DMS53 treated with DMSO at 0.1 percent for 48 hours (cell line): ENCODE data around the gene FUT3.
"Not testable (repeated sequence)": the region's sequence is repeated elsewhere in the genome, so short reads cannot be mapped to it uniquely, and the experiment has no call there.

Source experiments
- DNase-seq: peaks from one replicate; lab custom pipeline; 2025; ENCODE audit not compliant: unreplicated experiment; lab: John Stamatoyannopoulos, UW

FUT3 gene

DNA sequence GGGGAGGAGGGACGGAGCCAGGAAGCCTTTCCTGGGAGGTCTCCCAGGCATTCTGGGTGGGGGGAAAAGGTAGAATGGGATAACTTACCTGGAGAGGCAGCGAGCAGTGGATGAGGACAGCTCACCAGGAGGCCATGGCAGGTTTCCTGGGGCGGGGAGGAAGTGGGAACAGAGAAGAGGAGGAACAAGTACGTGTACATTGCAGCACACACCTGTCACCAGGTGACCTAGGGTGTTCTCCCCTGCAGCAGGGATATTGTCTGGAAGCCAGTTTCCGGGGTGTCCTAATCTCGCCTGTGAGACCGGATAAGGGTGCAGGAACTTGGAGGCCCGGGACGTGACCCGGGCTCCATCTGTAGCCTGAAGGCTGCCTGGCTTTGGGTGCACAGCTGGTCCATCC lies at the start of gene FUT3:
Gene FUT3 (minus strand): TSS at position 148 of the 400 bp plus-strand sequence.
- no peak for DNase-seq

DNA sequence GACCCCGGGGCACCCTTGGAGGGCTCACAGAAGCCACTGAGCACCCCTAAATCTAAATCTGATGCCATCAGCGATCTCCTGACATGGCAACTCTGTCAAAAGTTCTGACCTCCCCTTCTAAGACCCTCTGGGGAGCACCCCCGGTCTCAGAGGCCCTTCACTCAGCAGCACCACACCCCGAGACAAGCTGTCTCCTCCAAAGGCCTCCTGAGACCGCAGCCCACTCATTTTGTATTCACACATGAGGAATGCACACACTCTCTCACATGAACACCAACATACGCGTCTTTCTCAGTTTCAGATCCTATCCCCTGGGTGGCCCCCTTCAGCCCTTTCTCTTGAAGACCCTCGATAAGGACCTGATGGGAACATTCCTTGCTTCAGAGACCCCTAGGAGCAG lies 49.7 kb upstream of the FUT3 start:
- no peak for DNase-seq

DNA sequence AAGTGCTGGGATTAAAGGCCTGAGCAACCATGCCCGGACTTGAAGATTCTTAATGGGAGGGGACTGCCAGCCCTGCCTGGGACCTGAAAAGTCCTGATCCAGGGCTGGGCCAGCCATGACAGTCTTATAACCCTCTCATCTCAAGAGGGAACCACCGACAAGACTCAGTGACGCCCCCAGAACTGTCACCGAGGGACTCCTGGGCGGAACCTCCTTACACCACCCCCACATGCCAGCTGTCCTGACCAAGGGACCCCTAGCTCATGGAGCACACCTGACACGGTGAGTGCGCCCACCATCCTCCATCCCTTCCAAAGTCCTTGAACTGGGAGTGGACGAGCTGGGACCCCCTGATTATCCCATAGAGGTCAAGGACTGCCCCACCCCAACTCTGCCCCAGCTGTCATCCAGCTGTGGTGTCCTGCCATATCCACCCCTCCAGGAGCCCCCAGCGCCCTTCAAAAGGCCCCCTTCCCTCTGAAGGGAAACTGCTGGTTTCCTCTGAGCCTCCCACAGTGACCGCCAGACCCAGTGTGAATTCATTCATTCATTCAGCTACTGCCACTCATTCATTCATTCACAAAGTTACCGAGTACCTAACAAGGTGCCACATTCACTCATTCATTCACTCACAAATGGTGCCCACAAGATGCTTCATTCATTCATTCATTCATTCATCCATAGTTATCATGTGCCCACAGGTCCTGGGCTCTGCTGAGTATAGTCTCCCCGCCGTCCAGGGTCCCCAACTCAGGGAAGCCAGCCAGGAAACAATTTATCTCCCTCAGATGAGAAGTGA lies 48.7 kb upstream of the FUT3 start:
- DNase-seq, result no peak

DNA sequence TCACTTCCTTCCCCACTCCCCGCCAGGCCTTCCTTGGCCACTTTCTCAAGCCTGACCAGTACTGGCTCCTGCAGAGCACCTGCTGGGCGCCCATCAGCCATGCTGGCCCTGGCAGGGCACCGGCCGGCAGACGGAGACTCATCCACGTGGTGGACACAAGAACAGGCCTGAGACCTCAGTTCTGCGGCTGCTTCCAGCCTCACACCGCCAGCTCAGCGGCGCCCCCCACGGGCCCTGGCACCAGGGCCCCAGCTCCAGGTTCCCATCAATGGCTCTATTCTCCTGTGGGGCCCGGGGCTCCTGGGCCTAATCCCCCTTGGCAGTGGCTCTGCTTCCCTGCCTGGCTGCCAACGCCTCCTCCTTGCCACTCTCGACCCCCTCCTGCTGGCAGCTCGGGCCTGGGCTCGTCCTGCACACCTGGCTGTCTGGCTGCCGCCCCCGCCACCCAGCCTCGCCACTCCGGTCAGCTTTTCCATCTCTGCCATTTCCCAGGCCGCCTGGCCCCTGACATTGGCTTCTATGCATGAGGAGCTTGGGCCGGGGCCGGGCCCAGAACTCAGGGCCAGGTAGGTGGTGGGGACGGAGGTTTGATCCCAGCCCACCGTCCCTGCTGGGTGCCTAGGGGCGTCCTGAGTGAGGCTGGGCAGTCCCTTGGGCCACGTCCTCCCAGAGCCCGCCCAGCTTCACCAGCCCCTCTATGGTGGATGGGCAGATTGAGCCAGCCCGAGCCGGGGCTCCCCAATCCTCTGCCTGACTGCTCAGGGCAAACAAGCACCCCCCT lies 46.1 kb upstream of the FUT3 start:
- DNase-seq, result no peak

DNA sequence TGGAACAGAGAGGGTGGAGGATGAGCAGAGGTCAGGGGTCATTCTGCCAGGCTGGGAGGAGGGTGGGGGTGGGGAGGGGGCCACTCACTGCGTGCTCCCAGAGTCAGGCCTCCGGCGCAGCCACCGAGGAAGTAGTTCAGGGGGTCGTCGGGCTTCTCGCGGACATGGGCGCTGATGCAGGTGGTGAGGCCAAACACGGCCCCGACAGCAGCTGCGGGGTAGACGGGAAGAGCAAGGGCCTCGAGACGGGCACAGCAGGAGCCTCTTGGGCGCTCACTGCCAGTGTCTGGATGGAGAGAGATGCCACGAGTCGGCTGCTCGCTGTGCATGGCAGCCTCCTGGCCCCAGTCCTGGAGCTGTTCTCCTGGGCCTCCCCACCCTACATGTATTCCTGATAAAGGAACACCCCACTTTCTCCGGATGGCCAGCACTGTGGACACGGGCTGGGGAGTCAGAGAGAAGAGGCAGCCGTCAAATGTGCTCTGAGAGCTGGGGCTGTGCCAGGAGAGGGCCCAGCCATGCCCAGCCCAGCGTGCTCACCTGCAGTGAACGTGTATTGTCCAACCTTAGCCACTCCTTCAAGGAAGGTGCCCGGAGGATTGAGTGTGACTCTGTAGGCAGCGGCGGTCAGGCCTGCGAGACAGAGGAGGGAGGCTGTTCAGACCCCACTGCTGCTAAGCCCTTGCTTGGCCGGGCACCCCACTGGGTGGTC lies 45.3 kb upstream of the FUT3 start:
- DNase-seq, result no peak

DNA sequence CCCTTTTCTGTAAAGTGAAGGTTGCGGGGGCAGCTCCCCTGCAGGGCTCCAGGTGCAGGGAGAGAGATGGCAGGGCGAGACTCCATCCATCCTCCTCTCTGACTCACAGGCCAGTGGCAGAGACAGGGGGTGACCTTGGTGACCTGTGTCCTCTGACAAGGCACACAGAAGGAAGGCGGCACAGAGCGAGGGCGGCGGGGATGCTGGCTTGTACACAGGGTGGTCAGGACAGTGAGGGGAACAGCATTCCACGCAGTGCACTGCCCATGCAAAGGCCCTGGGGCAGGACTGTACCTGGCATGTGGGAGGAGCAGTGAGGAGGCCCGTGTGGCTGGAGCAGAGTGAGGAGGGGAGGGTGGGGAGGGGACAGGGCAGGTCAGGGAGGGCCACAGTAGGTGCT lies 44.6 kb upstream of the FUT3 start:
- DNase-seq, result no peak

DNA sequence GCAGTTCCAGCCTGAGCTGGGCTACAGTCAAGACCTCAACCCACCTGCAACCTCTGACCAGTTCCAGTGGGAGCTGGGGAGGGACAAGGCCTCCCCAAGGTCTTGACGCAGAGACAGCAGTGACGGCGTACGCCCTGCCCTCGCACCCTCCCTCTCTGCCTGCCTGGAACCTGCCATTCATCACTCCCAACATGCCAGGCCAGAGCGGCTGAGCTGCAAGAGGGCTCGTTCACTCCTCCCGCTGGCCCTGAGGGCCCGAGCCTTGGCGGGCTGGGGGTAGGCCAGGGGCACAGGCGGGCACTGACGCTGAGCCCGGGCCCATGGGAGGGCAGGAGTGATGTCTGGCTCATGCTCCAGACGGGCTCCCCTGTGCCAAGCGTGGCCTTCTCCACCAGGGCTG lies 44.2 kb upstream of the FUT3 start:
- no peak for DNase-seq

DNA sequence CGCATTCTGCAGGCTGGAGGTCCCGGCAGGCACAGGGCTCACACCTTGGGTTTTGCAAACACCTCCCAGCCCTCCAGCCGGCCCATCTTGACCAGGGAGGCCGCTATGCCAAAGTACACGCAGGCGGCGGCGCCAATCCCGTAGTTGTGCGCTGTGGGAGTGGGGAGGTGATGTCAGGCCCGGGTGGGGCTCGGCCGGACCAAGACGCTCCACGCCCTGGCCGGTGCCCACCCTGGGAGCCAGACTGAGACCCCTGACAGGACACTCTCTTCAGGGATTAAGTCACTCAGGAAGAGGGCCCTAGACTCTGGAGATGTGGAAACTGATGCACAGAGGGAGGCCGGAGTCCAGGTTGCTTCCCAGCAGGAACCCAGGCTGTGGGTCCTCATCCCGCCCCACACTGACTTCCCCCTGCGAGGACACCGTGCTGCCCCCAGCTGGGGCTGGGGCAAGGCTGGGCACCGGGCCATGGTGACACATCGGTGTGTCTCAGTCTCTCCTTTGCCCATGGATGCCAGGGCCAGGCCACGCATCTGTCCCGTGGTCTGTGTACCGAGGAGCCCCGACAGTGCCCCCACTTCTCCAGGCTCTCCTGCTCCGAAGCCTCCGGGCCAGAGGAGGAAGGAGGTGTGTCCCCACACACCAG lies 43.6 kb upstream of the FUT3 start:
- DNase-seq, result no peak

DNA sequence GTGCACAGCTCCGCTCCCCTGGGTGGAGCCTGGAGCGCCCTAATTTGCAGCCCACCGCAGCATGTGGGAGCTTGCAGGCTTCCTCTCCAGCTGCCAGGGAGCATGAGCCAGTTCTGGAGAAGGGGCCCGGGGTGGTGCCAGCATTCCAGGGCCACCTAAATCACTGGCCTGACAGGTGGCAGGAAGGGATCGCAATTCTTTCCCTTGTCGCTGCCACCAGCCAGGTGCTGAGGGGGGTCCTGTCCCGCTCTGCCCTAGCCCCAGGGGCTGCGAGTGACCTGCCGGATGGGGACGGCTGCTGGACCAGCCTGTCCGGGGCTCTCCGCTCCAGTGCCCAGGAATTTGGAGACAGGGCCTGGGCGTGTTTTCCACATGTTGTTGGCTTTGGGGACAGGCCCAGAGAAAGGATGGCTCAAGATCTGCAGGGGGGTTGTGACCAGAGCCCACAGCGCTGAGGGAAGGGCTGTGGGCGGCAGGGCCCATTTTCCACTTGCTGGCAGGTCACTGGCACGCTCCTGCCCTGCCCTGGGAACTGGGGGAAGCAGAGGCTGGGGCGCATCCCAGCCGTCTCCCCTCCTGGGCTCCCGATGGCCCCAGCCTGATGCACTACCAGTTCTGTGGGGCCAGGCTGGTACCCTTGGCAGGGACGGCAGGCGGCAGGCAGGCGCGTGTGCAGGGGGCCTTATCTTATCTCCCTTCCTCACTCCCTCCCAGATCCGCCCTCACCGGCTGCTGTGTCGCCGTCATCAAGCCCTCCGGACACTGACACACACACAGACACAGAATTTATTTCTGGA lies 42.9 kb upstream of the FUT3 start:
- DNase-seq, result no peak

DNA sequence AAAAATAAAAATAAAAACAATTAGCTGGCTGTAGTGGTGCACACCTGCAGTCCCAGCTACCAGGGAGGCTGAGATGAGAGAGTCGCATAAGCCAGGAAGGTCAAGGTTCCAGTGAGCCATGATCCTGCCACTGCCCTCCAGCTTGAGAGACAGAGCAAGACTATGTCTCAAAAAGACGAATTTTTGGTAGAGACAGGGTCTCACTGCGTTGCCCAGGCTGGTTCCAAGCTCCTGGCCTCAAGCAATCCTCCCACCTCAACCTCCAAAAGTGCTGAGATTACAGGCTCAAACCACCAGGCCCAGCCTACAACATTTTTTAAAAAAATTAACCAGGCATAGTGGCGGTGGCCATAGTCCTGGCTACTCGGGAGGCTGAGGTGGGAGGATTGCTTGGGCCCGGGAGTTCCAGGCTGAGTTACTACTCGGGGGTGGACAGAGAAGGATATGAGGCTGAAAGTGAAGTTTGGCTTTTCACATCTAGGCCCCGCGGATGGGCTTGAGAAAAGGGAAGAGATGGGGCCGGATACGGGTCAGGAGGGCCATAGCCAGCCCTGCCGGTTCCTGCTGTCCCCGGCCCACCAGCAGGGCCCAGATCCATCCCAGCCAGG lies 42.2 kb upstream of the FUT3 start:
- DNase-seq, result no peak

DNA sequence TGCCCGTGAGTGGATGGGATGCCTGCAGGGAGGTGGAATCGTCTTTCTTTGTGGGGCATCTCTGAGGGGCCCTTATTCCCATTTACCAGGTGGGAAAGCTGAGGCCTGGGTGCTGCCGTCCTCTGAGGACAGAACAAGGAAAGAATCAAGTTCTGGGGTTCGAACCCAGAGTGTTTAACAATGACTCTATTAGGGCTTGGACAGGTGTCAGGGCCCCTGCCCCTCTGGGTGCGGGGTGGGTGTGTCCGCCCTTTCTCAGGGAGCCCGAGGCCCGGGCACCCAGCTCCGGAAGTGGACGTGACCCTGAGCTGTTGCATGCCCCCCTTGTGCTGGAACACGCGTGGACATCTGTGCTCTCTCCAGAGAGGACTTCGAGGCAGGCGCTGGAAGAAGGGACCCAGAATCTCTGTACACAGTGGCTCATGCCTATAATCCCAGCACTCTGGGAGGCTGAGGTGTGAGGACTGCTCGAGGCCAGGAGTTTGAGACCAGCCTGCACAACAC lies 41.6 kb upstream of the FUT3 start:
- peak; percentile 15 for DNase-seq

DNA sequence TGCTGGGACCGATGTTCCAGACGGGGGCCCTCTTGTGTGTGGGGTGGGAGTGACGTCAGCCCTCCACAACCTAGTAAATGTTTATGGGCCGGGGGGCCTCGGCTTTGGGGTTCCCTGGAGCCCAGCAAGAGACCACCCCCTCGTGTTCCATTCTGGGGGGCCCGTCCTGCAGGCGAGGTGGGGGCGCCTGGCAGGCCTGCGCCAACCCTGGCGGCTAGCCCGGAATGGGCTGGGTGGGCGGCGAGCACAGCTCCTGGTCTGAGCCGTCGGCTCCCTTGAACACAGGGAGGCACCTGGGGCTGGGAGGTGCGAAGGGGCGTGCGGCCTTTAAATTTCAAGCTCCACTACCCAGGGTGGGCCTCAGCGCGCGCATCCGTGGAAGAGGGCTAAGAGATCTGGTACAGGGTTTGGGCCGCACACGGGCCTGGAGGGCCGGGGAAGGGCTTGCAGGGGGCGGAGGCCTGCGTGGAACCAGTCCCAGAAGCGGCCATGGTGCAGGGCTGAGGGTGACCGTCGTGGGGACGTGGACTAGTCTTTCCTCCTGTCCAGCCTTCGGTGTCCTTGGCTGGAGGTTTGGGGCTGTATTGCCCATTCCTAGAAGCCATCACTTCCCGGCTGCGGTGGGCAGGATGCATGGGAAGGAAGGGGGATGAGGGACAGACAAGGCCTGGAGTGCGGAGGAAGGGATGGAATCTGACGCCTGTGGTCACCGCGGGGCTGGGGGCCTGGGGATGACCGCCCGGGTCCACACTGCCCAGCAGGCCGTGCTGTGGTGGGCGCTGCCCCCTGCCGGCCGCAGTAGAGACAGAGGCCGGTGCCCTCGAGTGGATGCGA lies 40.9 kb upstream of the FUT3 start:
- DNase-seq, result no peak

DNA sequence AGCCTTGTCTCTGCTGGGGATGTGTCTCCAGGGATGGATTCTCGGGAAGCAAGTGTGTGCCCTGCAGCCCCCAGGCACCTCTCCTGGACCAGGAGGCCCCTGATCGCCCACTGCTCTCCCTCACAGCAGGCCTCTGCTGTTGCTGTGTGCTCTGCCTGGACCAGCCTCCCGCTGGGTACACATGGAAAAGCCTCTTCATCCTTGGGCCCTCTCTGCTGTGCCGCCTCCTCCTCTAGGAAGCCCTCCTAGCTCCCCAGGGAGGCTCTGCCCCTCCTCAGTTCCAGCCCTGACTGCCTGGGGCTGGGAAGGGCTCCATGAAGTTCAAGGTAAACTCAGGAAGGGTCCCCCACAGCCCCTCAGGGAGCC lies 40.3 kb upstream of the FUT3 start:
- DNase-seq, result no peak

DNA sequence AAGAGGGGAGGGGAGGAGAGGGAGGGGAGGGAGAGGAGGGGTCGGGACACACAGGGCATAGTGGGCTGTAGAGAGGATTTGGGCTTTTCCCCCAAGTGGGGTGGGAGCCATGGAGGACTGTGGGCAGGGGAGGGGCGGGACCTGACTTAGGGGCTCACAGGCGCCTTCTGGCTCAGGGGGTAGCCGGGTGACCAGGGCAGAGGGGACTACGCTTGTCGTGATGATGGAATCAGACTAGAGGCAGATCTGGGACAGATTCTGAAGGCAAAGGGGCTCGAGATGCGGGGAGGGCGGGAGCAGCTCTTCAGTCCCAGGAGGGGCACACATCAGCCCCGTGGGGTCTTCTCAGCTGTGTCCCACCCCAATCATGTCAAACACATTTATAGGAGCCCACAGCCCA lies 38.9 kb upstream of the FUT3 start:
- no peak for DNase-seq

DNA sequence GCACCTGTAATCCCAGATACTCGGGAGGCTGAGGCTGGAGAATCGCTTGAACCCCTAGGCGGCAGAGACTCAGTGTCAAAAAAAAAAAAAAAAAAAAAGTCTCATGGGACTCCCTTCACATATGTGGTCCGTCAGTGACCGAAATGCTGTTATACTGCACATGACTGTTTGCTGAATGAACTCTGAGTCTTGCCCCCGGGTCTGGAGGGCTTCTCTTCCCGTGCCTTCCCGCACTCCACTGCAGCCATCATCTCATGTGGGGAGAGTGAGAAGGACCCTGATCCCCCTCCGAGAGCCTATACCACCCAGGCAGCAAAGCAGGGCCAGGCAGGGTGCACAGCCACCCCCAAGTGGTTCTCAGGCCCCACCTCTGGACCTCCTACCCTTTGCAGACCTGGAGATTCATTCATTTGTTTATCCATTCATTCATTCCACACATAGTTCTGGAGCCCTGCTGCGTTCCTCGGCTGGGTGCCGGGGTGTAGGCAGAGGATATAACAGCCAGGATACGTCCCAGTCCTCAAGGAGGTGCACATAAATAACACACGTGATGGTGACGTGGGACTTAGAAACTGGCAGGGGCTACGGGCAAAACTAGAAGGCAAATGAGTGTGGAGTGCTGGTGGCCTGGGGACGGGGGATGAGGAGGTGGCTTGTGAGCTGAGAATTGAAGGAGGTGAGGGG lies 38.2 kb upstream of the FUT3 start:
- no peak for DNase-seq

DNA sequence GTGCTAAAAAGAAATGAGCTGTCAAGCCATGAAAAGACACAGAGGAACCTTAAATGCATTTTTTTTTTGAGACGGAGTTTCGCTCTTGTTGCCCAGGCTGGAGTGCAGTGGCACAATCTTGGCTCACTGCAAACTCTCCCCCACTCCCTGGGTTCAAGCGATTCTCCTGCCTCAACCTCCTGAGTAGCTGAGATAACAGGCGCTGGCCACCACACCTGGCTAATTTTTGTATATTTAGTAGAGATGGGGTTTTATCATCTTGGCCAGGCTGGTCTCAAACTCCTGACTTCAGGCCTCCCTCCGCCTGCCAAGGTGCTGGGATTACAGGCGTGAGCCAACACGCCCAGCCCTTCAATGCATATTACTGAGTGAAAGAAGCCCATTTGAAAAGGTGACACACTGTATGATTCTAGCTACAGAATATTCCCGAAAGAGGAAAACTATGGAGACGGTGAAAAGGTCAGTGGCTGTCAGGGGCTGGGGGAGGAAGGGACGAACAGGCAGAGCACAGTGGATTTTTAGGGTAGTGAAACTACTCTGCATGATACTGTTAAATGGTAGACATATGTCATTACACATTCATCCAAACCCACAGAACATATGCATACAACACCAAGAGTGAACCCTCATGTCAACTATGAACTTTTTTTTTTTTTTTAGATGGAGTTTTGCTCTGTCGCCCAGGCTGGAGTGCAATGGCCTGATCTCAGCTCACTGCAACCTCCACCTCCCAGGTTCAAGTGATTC lies 33.0 kb upstream of the FUT3 start:
- DNase-seq, result not testable (repeated sequence)

DNA sequence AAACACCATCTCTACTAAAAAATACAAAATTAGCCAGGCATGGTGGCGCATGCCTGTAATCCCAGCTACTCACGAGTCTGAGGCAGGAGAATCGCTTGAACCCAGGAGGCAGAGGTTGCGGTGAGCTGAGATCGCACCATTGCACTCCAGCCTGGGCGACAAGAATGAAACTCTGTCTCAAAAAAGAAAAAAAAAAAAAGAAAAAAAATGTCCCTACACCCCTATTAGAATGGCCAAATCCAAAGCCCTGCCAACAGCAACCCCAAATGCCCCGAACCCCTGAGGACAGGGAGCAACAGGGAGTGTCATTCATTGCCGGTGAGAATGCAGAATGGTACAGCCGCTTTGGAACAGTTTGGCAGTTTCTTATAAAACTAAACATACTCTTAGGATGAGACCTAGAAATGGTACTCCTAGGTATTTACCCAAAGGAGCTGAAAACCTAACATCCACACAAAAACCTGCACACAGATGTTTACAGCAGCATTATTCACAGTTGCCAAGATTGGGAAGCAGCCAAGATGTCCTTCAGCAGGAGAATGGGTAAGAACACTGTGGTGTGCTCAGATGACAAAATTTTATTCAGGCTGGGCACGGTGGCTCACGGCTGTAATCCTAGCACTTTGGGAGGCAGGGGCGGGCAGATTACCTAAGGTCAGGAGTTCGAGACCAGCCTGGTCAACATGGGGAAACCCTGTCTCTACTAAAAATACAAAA lies 32.1 kb upstream of the FUT3 start:
- DNase-seq, result not testable (repeated sequence)
